CD4-positive, alpha-beta T cell (primary cell): ENCODE measurements around the gene HSPA6. TPM values are rescaled to one million over a fixed set of nuclear protein-coding genes. Genes with fewer than 3 reads are reported as not detected.

Experiments used
- ATAC-seq: fragments of 200-7000 bp; cut with Tn5 transposase; one replicate; pipeline ENCODE4 v1.10.0; 2022; ENCODE audit warnings: mild to moderate bottlenecking; ENCODE audit not compliant: poor library complexity
- CTCF ChIA-PET: fragments of 350-600 bp; sonication (Branson Sonifier 250); formaldehyde crosslinking; loops from one replicate; lab custom pipeline; 2021; ENCODE audit warnings: antibody characterized with exemption, inconsistent platforms; lab: Charles Lee
- POLR2A ChIA-PET: fragments of 350-600 bp; sonication (Branson Sonifier 250); formaldehyde crosslinking; loops from one replicate; lab custom pipeline; 2021; ENCODE audit warnings: antibody characterized with exemption, inconsistent platforms; lab: Charles Lee
- DNase-seq, 14 experiments: peaks; one replicate each; pipeline ENCODE4 v3.0.0-alpha.2; 2013 to 2020; ENCODE audit warnings: mixed read lengths in 2 of 14
- H3K27ac ChIP-seq, 2 donors: one replicate each; pipeline versions ENCODE4 v1.5.1 to v1.7.0; 2013; ENCODE audit warnings: low read length in 2 of 2, low read depth in 1 of 2, mild to moderate bottlenecking in 1 of 2
- H3K27me3 ChIP-seq, 2 experiments: 1 replicate in 1 of 2; 2 replicates in 1 of 2; pipeline versions ENCODE4 v1.6.1 to v1.7.0; 2013; ENCODE audit warnings: low read length in 2 of 2, control low read depth in 1 of 2, mild to moderate bottlenecking in 1 of 2, moderate library complexity in 1 of 2; ENCODE audit not compliant: insufficient read depth in 2 of 2, control insufficient read depth in 1 of 2
- H3K36me3 ChIP-seq: one replicate; pipeline ENCODE4 v1.6.1; 2013; ENCODE audit warnings: low read length, control low read depth; ENCODE audit not compliant: insufficient read depth
- H3K4me1 ChIP-seq: one replicate; pipeline ENCODE4 v1.6.1; 2013; ENCODE audit warnings: low read length, control low read depth; ENCODE audit not compliant: insufficient read depth
- H3K4me3 ChIP-seq: one replicate; pipeline ENCODE4 v1.5.1; 2013; ENCODE audit warnings: mild to moderate bottlenecking, low read length, moderate library complexity
- H3K9me3 ChIP-seq, 2 experiments: 1 replicate in 1 of 2; 2 replicates in 1 of 2; pipeline versions ENCODE4 v1.6.1 to v1.7.0; 2013; ENCODE audit warnings: low read length in 2 of 2, mild to moderate bottlenecking in 2 of 2, control low read depth in 1 of 2, moderate library complexity in 1 of 2; ENCODE audit not compliant: control insufficient read depth in 1 of 2, insufficient read depth in 1 of 2
- H3K27ac Mint-ChIP-seq: one replicate; pipeline ENCODE4 v1.8.0; 2020; ENCODE audit warnings: mixed read lengths
- H3K27me3 Mint-ChIP-seq: one replicate; pipeline ENCODE4 v1.8.0; 2021; ENCODE audit warnings: mixed read lengths
- H3K36me3 Mint-ChIP-seq: one replicate; pipeline ENCODE4 v1.8.0; 2021; ENCODE audit warnings: low read depth, mixed read lengths
- H3K4me1 Mint-ChIP-seq: one replicate; pipeline ENCODE4 v1.8.0; 2021; ENCODE audit warnings: low read depth, mixed read lengths
- H3K4me3 Mint-ChIP-seq: one replicate; pipeline ENCODE4 v1.8.0; 2020; ENCODE audit warnings: mild to moderate bottlenecking, mixed read lengths
- H3K9me3 Mint-ChIP-seq: one replicate; pipeline ENCODE4 v1.8.0; 2020; ENCODE audit warnings: mixed read lengths
- intact Hi-C, 2 experiments: fragments of 100-400 bp; cut with DNase I in 1 of 2; cut with micrococcal nuclease in 1 of 2; formaldehyde crosslinking; loops; one replicate each; pipeline versions ENCODE4 v1.15.1 to v1.9.0; 2023 to 2025; cut with DNase I, micrococcal nuclease
- total RNA-seq, 174 experiments: library from RNA in 2 of 174; stranded (reverse) in 2 of 174; gene quantifications; one replicate each; pipeline ENCODE4 v1.2.3 and lab custom pipeline; 2021 to 2026
- TF ChIP-seq, protein P1 (sequence below): fragments of 200-600 bp; IDR thresholded peaks from one replicate; pipeline ENCODE4 v1.8.0; 2022; ENCODE audit warnings: antibody characterized with exemption, mild to moderate bottlenecking

Gene HSPA6
- total RNA-seq, 2 experiments from 2014 or later, result 0.78 to 1.0 TPM

- peak in 3 of 14 experiments; percentile 26 to 44 (median 41) for DNase-seq
- H3K36me3 ChIP-seq, result no peaks in the 10 kb centered on the region
- no peak overlapping the region for H3K4me3 ChIP-seq
- H3K4me1 ChIP-seq, result peaks cover 6% of the 10 kb centered on the region
- H3K36me3 Mint-ChIP-seq, result no peaks in the 10 kb centered on the region
- H3K9me3 Mint-ChIP-seq, result no peaks in the 10 kb centered on the region
- peaks cover 13% of the 10 kb centered on the region for H3K4me1 Mint-ChIP-seq
- no peak overlapping the region for H3K27ac Mint-ChIP-seq
- TF ChIP-seq, protein P1, sequence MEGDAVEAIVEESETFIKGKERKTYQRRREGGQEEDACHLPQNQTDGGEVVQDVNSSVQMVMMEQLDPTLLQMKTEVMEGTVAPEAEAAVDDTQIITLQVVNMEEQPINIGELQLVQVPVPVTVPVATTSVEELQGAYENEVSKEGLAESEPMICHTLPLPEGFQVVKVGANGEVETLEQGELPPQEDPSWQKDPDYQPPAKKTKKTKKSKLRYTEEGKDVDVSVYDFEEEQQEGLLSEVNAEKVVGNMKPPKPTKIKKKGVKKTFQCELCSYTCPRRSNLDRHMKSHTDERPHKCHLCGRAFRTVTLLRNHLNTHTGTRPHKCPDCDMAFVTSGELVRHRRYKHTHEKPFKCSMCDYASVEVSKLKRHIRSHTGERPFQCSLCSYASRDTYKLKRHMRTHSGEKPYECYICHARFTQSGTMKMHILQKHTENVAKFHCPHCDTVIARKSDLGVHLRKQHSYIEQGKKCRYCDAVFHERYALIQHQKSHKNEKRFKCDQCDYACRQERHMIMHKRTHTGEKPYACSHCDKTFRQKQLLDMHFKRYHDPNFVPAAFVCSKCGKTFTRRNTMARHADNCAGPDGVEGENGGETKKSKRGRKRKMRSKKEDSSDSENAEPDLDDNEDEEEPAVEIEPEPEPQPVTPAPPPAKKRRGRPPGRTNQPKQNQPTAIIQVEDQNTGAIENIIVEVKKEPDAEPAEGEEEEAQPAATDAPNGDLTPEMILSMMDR, result no peak
- POLR2A ChIA-PET, result no interaction called here
- no peak overlapping the region for H3K27ac ChIP-seq
- H3K4me3 Mint-ChIP-seq, result no peak overlapping the region
- ATAC-seq, result peak; percentile 61
- no peaks in the 10 kb centered on the region for H3K9me3 ChIP-seq
- intact Hi-C loops, result no loop called here
- CTCF ChIA-PET, result interaction anchor here (0.7 kb wide), 1 partner anchor 38 kb away, joined by 3 read pairs; no protein-coding TSS in a partner anchor
- H3K27me3 Mint-ChIP-seq, result peaks cover 72% of the 10 kb centered on the region
- H3K27me3 ChIP-seq, result peaks cover 0 to 46% of the 10 kb centered on the region in 2 experiments
Observed at GRCh38 chr1:161491472-161491871, 32.9 kb upstream of the HSPA6 start.

DNA sequence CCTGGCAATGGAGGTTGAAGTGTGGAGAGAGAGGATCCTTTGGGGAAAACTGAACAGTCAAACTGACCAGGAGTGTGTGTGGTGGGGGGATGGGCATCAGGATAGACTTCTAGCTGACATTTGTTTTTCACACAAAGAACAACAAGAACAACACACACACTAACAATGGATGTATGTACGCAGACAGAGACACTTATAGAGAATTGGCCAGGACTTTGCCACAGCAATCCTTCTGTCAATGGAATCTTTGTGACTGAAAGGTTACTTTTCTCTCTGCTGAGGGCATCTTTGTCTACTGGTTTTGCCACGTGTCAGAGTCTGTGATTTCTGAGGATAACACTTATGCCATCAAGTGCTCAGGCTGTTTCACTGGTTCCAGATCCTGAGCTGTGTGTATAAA, 31.5 kb upstream of the HSPA6 start:
- H3K36me3 ChIP-seq, result no peaks in the 10 kb centered on the region
- peaks cover 0 to 57% of the 10 kb centered on the region in 2 experiments for H3K27me3 ChIP-seq
- ChIA-PET CTCF (no interaction called here), POLR2A (no interaction called here)
- no peak for DNase-seq
- peaks cover 6% of the 10 kb centered on the region for H3K4me1 ChIP-seq
- Mint-ChIP-seq H3K27ac (no peak overlapping the region), H3K9me3 (no peaks in the 10 kb centered on the region), H3K4me3 (no peak overlapping the region), H3K4me1 (peaks cover 13% of the 10 kb centered on the region), H3K36me3 (no peaks in the 10 kb centered on the region), H3K27me3 (peaks cover 77% of the 10 kb centered on the region)
- no peak for ATAC-seq
- H3K27ac ChIP-seq, result no peak overlapping the region
- H3K4me3 ChIP-seq, result no peak overlapping the region
- H3K9me3 ChIP-seq, result no peaks in the 10 kb centered on the region
- intact Hi-C loops, result no loop called here
- TF ChIP-seq, protein P1, result no peak

GRCh38 chr1:161494091-161494735, 30.1 kb upstream of the HSPA6 start:
- CTCF ChIA-PET, result interaction anchor here (1.5 kb wide), 1 partner anchor 256 kb away, joined by 4 read pairs; the partner anchor contains the start of gene DUSP12
- ATAC-seq (no peak), DNase-seq (no peak)
- H3K4me3 Mint-ChIP-seq, result no peak overlapping the region
- no peak overlapping the region for H3K27ac ChIP-seq
- H3K36me3 Mint-ChIP-seq, result no peaks in the 10 kb centered on the region
- peaks cover 13% of the 10 kb centered on the region for H3K4me1 Mint-ChIP-seq
- no peaks in the 10 kb centered on the region for H3K9me3 Mint-ChIP-seq
- peaks cover 0 to 53% of the 10 kb centered on the region in 2 experiments for H3K27me3 ChIP-seq
- TF ChIP-seq, protein P1, result no peak
- no peak overlapping the region for H3K4me3 ChIP-seq
- H3K4me1 ChIP-seq, result peaks cover 6% of the 10 kb centered on the region
- intact Hi-C loops, result no loop called here
- POLR2A ChIA-PET, result interaction anchor here (0.6 kb wide), 1 partner anchor 13 kb away, joined by 3 read pairs; no protein-coding TSS in a partner anchor
- H3K9me3 ChIP-seq, result no peaks in the 10 kb centered on the region
- H3K27ac Mint-ChIP-seq, result no peak overlapping the region
- no peaks in the 10 kb centered on the region for H3K36me3 ChIP-seq
- H3K27me3 Mint-ChIP-seq, result peaks cover 71% of the 10 kb centered on the region
